ENCODE results near the gene MSLN.
"Not testable (repeated sequence)": the region's sequence is repeated elsewhere in the genome, so short reads cannot be mapped to it uniquely, and the experiment has no call there.

MSLN gene

DNA sequence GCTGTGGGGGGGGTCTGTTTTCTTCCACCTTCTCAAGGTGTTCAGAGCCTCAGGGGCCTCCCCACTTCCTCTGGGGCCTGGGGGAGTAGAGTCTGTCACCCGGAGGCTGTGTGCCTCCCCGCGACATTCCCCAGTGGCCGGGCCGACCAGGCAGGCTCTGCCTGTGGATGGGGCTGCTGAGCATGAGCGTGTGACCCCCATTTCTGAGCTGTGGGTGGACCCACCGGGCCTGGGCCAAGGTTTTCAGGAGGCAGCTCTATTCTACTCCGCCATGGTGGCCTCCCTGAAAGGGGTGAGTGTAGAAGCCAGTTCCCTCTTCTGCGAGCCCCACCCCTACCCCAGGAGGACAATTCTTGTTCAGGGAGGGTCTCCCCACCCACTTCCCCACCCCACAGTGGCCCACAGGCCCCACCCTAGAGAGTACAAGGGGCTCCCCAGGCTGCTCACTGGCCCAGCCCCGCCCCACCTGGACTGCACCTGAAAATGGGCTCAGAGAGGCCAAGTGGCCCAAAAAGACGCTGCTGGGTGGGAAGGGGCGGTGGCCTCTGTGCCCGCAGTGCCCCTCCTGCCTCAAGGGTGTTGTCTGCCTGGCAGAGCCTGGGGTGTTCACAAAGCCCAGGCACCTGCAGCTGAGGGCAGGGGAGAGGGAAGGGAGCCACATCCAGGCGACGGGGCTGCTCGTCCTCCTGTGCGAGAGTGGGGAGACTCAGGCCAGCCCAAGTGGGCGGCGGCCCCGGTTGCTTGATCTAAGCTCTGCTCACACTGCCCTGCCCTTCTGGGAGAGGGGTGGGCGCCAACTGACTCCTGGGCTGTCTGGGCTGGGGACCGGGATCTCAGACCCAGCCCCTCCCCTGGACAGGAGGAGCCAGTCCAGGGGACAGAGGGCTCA is 1.3 kb downstream of the MSLN start:
- no peak for DNase-seq

DNA sequence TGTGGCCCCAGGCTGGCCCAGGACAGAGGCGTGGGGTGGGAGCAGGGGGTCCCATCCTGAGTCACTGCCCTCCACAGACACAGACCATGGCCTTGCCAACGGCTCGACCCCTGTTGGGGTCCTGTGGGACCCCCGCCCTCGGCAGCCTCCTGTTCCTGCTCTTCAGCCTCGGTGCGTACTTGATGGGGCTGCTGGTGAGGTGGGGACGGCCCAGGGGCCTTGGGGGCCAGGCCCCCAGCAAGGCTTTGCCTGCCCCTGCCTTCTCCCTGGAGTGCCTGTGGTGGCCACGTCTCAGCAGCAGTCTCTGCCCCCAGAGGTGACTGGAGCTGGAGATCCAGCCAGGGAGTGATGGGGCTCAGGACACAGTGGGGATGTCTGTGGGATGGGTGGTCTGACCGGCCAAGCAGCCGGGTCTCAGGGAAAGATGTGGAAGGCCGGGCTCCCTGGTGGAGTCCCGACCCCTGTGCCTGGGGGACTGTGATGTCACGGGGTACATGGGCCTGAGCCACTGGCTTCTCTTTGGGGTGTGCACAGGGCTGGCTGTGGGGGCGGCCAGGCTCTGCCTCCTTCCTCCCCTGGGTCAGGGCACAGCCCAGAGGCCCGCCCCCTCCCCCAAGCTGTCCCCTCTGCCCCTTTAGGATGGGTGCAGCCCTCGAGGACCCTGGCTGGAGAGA is 2.2 kb downstream of the MSLN start:
- no peak for DNase-seq

DNA sequence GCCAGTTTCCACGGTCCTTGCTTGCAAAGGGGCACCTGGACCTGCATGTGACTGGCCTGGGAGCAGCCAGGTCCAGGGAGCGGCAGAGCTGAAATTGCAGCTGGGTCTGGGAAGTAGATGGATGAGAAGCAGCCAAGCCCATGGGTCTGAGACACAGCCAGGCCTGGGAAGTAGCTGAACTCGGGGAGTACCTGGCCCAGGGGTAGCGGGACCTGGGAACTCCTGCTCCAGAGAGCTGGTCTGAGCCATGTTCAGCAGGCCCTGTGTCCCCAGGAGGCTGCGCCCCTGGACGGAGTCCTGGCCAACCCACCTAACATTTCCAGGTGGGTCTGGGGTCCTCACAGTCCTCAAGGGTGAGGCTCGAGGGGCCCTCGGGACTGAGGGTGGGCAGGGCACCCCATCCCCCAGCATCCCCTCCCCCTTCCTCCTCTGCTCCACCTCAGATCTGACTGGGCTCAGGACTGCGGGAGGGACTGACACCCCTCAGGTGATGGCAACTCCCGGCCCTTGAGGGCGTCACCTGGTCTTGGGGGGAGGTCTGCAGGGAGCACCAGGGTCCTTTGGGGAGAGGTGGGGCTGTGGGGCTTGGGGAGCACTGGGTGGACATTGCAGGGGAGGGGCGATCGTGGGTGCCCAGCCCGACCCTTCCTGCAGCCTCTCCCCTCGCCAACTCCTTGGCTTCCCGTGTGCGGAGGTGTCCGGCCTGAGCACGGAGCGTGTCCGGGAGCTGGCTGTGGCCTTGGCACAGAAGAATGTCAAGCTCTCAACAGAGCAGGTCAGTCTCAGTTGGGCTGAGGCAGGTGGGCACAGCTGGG is 3.0 kb downstream of the MSLN start:
- no peak for DNase-seq

DNA sequence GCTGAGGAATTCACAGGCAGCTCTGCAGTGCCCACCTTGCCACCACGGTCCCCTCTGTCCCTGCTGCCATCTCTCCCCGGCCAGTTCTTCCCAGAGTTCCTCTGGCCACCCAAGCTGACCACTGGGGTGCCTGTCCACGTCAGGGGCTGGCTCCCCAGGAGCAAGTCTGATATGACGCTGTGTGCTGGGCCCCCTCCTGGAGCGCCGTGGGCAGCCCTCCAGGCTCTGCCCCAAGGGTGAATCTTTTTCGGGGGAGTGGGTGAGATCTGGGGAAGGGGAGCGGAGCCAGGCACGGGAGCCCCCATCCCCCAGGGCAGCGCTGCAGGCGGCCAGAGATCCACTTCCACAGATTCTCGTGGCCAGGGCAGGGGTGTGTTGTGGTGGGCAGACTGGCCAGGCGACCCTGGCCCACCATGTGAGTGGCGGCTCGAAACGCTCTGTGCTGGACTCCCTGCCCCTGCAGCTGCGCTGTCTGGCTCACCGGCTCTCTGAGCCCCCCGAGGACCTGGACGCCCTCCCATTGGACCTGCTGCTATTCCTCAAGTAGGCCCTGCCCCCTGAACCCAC is 3.7 kb downstream of the MSLN start:
- no peak for DNase-seq

DNA sequence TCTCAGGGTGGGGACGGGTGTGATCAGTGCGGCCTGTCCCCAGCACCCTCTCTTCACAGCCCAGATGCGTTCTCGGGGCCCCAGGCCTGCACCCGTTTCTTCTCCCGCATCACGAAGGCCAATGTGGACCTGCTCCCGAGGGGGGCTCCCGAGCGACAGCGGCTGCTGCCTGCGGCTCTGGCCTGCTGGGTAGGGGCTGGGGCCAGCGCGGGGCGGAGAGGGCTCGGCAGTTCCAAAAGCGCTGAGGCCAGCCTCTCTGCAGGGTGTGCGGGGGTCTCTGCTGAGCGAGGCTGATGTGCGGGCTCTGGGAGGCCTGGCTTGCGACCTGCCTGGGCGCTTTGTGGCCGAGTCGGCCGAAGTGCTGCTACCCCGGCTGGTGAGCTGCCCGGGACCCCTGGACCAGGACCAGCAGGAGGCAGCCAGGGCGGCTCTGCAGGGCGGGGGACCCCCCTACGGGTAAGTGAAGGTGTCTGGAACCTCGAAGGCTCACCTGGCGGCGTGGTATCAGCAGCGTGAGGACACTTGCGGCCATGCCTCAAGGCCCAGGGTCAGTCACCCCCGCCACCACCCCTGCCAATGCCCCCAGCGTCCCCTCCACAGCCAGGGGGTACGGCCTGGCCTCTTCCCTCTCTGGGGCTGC is 4.4 kb downstream of the MSLN start:
- no peak for DNase-seq

DNA sequence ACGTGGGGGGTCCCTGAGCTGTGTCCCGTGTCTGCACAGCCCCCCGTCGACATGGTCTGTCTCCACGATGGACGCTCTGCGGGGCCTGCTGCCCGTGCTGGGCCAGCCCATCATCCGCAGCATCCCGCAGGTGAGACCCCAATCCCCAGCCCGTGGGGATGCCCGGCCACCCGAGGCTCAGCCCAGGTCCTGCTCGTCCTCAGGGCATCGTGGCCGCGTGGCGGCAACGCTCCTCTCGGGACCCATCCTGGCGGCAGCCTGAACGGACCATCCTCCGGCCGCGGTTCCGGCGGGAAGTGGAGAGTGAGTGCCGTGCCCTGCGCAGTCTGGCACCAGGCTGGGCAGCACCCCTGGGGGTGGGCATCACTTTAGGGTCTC is 4.9 kb downstream of the MSLN start:
- no peak for DNase-seq

DNA sequence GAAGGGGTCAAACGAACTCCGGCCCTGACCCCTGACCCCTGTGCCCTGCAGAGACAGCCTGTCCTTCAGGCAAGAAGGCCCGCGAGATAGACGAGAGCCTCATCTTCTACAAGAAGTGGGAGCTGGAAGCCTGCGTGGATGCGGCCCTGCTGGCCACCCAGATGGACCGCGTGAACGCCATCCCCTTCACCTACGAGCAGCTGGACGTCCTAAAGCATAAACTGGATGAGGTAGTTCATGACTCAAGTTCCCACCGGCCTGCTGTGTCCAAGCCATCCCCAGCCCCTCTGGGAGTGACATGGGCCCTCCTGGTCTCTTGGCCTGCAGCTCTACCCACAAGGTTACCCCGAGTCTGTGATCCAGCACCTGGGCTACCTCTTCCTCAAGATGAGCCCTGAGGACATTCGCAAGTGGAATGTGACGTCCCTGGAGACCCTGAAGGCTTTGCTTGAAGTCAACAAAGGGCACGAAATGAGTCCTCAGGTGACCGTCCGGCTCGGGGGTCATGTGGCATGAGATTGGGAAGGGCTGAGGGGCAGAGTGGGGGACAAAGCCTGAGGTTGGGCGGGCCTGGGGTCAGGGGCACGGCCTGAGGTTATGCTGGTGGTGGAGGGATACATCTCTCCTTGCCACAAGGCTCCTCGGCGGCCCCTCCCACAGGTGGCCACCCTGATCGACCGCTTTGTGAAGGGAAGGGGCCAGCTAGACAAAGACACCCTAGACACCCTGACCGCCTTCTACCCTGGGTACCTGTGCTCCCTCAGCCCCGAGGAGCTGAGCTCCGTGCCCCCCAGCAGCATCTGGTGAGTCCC is 5.7 kb downstream of the MSLN start:
- DNase-seq, result no peak

DNA sequence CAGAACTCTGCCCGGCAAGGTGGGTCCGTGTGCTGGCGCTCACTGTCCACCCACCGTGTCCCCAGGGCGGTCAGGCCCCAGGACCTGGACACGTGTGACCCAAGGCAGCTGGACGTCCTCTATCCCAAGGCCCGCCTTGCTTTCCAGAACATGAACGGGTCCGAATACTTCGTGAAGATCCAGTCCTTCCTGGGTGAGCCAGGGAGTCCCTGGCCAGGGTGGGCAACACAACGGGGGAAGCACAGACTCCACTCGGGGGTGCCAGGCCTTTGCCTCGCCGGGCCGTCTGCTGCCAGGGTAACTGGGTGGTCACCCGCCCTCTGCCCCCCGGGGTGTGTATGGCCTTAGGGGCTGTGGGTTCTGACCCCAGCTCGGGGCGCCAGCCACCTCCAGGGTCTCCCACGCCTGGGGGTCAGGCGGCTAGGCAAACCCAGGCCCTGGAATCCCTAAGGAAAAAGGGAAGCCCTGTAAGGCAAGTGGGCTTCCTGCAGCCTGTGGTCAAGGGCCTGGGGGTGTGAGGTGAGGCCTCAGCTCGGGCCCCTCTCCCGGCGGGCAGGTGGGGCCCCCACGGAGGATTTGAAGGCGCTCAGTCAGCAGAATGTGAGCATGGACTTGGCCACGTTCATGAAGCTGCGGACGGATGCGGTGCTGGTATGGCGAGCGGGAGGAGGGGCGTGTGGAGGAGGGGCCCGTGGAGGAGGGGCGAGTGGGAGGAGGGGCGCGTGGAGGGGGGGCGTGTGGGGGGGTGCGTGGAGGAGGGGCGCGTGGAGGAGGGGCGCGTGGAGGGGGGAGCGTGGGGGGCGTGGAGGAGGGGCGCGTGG is 6.5 kb downstream of the MSLN start:
- DNase-seq, result no peak

DNA sequence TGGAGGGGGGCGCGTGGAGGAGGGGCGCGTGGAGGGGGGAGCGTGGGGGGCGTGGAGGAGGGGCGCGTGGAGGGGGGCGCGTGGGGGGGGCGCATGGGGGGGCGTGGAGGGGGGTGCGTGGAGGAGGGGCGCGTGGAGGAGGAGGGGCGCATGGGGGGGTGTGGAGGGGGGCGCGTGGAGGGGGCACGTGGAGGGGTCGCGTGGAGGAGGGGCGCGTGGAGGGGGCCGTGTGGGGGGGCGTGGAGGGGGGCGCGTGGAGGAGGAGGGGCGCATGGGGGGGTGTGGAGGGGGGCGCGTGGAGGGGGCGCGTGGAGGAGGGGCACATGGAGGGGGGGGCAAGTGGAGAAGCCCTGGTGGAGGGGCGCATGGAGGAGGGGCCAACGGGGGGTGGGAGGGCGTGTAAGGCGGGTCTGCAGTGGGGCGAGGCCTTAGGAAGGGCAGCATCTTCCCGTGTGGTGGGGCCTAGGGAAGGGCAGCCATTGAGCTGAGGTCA is 7.3 kb downstream of the MSLN start:
- no peak for DNase-seq

DNA sequence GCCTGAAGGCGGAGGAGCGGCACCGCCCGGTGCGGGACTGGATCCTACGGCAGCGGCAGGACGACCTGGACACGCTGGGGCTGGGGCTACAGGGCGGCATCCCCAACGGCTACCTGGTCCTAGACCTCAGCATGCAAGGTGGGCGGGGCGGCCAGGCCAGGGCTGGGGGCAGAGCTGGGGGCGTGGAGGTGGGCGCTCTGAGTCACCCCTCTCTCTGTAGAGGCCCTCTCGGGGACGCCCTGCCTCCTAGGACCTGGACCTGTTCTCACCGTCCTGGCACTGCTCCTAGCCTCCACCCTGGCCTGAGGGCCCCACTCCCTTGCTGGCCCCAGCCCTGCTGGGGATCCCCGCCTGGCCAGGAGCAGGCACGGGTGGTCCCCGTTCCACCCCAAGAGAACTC is 7.9 kb downstream of the MSLN start:
- DNase-seq, result no peak

DNA sequence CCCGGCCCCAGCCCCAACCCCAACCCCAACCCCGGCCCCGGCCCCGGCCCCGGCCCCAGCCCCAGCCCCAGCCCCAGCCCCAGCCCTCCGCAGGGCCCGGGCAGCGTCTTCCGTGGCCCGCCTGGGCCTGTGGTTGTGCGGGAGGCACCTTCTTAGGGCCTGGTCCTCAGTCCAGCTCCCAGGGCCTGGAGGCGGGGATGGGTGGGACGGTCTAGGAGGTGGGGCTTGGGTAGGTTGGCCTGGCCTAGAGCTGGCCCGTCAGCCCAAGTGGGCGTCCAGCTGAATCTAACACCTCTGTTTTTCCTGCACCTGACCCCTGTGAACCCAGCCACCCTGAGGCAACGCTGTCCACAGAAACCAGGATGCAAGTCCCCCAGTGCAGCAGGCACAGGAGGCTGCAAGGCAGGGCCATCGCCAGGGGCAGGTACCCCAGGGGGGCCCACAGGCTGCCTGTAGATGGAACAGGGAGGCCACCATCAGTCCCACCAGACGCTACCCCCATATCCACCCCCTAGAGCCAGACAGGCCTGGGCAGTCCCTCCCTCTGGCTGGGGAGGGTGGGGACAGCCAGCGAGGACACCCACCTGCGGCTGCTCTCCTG is 8.8 kb downstream of the MSLN start:
- no peak for DNase-seq

DNA sequence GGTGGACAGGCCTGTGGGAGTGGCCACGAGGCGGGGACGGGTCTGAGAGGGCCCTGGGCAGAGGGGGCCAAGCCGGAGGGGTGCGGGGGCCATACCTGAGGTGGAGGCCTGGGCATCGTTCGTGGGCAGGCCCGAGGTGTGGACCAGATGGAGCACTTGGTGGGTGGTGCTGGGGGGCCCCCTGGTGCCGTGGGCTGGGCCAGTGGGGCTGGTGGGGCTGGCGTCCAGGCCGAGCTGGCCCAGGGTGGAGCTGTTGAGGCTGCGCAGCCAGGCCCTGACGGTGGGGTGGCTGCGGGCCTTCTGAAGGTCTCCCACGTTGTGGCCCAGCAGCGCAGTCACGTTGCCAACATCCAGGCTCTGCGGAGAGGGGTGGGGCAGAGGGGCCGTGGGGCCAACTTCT is 9.4 kb downstream of the MSLN start:
- DNase-seq, result no peak

DNA sequence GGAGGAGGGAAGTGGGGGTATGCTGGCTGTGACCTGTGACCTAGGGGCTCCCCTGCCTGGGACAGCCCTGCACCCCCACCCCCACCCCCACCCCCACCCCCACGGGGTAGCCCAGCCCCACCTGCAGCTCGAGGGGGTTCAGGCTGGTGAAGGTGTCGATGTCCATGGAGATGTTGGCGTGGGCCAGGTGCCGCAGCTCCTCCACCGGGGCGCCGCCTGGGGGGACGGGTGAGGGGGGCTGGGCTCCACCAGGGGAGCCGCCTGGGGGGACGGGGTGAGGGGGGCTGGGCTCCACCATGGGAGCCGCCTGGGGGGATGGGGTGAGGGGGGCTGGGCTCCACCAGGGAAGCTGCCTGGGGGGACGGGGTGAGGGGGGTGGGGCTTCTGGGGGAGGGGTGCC is 9.9 kb downstream of the MSLN start:
- DNase-seq, result no peak

DNA sequence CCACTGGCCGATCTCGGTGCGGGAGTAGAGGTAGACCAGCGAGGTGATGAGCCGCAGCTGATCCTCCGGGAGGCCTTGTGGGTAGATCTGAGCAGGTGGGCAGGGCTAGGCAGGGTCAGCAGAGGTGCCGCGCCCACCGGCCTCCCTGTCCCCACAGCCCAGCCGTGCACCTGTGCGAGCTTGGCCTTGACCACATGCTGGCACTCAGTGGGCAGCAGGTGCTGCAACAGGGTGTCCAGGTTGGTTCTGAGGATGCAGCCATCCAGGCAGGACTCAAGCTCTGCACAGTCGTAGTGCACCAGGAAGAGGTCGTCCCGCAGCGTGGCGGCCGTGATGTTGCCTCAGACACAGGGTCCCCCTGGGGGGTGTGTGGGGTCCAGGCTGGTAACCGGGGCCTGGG is 12.4 kb downstream of the MSLN start:
- no peak for DNase-seq

DNA sequence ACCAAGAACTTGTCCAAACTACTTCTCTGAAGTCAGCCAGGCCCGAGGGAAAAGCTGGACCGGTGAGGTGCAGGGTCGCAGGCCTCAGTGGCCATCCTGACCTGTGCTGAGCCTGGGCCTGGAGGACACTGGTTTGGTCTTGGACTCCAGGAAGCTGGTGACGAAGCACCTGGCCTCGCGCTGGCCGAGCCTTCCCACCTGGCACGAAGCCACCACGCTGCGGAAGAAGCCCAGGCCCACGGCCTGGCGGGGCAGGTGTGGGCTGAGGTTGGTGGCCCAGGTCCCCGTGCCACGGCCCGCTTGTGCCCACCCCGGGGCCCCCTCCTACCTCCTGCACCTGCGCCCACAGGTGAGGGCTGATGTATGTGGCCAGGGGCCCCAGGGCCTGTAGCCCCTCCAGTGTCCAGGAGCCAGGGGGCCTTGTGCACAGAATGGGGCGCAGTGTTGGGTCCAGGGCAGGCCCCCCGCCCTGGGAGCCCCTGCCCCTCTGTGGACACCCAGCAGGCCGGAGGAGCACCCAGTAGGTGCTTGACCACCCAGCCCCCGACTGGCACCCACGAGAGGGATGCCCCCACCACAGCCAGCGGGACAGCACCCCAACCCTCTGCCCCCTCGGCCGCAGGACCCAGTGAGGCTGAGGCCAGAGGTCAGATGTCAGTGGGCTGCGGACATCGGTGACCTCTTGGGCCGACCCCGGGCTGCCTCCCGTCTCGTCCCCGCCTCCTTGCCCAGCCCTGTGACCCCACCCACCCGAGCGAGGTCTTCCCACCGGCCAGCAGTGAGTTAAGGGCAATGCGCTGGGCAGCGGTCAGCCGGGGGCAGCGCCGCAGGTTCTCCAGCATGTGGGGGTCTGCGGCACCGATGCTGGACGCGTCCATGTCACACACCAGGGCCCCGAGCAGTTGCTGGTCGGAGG is 13.8 kb downstream of the MSLN start:
- no peak for DNase-seq

DNA sequence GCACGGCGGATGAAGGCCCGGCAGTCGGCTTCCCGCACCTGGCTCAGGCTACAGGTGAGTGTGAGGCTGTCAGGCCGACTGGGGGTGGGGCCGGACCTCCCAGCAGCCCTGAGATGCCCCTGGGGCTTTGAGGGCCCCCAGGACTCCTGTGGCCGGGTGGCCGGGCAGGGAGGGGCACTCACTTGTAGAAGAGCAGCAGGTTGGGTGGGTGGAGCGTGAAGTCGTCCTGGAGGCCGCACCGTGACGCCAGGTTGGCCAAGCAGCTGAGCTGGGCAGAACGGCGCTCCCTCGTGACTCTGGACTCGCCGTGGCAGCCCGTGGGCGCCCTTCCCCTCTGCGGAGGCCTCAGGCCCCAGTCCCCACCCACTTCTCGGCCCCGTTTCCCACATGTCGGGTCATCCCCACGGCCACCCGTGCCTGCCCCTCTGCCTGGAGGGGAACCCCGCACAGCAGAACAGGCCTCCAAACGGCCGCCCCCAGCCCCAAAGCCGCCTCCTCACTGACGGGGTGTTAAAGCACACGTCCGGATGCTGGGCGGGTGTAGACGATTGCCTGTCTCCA is 14.8 kb downstream of the MSLN start:
- no peak for DNase-seq

DNA sequence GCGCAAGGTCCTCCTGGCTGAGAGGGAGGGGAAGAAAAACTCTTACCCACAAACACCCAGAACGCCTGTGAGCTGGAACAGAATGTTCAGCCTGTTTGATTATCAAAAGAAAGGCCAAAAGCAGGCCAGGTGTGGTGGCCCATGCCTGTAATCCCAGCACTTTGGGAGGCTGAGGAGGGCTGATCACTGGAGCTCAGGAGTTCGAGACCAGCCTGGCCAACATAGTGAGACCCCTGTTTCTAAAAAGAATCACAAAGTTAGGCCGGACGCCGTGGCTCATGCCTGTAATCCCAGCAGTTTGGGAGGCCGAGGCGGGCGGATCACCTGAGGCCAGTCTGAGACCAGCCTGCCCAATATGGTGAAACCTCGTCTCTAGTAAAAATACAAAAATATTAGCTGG is 15.8 kb downstream of the MSLN start:
- not testable (repeated sequence) for DNase-seq

DNA sequence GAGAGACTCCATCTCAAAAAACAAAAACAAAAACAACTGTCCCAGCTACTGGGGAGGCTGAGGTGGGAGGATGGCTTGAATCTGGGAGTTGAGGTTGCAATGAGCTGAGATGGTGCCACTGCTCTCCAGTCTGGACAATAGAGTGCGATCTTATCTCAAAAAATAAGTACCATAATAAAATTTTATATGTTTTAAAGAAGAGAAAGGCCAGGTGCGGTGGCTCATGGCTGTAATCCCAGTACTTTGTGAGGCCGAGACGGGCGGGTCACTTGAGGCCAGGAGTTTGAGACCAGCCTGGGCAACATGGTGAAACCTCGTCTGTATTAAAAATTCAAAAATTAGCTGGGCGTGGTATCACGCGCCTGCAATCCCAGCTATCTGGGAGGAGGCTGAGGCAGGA is 16.3 kb downstream of the MSLN start:
- DNase-seq, result no peak

DNA sequence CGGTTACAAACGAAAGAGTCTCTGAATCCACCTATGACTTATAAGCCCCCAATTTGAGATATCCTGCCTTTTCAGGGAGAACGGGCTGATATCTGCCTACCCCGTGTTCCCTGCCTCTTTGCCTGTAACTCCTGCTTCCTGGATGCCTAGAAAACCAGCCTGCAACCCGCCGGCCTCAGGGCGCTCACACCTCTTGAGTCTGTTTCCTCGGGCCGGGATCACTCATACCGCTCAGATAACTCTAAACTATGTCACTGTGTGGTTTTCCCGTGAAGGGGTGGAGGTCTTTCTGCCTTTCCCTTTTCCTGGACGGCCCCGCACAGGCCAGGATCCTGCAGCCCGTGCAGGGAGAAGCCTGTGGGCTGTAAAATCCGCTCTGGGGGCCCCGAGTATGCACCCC is 17.3 kb downstream of the MSLN start:
- DNase-seq, result no peak
